ENCODE measurements around the gene IGIP.
"Not testable (repeated sequence)": the region's sequence is repeated elsewhere in the genome, so short reads cannot be mapped to it uniquely, and the experiment has no call there.

IGIP gene

DNA sequence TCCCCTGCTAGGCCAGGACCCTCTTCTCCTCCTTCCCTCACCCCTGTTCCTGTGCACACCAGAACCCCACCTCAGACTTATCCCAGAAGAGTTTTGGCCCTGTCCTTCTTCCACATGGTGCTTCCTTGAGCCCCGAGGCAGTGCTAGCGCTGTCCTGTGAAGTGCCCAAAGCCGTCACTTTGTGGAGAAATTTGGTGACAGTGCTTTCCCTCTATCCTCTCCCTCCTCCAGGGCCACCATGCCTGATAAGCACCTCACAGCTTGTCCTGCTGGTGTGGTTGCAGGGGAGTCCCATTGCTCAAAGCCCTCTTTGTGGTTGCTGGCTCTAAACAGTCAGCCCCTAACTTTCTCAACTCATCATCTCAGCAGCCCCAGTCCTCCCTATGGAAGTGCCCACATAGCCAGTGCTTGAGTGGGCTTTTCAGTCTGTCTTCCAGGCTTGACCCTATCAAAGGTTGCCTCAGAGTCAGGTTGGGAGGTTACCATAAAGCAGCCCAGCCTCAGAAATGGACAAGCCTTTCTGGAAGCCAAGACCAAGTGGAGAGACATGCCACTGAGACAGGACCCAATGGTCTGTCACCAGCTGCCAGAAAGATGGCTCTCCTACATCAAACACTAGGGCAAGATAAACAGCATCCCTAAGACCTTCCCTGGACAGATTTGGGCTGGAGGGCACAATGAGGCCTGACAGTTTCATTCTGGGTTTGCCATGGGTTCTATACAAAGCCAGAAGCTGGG, 18.0 kb downstream of the IGIP start:
- no peak for DNase-seq

DNA sequence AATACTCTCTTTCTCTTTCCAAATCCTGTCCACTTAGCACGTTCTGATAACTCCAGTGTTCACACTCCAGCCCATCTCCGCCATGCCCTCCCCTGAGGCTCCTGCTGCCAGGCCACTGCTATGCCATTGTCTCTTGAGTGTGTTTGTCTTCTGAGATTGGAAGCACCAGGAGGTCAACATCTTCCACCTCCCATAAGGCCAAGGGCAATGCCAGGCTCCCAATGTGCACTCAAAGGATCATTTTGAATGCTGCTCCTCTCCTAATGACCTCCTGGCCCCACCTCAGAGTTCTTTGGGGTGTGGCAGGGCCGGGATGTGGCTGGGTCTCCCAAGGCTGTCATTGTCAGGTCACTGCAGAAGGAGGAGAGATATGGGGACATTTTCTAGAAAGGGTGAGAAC, 19.5 kb downstream of the IGIP start:
- no peak for DNase-seq

DNA sequence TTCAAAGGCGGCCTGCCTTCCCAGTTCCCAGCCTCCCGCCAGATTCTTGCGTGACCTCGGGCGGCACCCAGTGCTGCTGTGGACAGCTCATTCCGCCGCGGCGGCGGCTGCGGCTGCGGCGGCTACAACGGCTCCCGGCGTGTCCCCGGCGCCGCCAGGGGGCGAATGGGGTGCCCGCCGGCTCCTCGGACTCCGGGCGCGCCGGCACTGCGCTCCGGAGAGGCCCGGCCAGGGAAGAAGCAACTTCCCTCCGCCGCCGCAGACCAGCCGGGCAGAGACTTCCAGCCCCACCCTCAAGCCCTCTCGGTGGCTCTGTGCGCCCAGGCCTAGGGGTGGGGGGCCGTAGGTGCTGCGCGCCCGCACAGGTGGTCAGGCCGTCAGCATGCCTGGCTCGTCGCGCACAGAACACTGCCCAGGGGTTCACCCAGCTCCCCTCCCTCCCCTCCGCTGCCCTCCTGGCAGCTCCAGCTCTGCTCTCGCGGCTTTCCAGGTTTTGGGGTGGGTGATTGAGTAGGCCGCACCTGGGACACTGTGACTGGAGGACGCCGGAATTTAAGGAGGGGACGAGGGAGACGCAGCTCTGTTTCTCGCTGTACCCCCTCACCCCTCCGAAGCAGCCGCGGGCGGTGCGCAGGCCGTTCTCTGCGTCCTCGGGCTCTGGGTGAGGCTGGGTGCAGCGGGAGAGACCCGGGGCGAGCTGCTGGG, 20.2 kb downstream of the IGIP start:
- DNase-seq = peak; percentile 30

DNA sequence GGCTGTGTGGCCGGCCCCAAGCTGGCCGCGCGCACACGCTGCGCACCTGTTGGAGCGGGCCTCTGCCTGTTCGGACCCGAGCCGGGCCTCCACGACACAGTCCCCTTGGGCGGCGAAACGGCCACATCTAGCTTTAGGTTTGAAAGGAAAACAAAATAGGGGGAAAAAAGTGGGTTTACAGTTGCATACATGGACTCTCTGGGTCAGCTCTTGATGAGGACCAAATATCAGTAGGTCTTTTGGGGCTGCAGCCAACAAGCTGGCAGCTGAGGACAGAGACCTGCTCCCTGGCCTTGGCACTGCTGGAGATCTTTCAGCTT, 20.7 kb downstream of the IGIP start:
- DNase-seq = no peak

DNA sequence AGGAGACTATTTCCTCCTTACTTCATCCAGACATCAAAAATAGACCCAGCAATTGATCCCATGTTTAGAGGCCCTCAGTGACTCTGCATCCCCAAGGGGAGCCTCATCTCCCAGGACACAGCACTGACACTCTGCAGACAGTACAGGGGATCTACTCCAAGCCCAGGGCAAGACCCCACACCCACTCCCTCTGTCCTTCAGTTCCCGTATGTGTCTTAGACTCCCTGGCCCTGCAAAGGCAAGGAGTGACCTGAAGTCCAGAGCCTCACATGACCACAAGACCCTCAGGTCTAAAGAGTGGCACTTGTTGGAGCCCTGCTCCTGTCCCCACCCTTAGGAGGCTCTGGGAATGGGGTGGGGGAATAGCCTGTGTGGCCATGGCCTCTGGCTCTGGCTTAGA, 21.7 kb downstream of the IGIP start:
- no peak for DNase-seq

DNA sequence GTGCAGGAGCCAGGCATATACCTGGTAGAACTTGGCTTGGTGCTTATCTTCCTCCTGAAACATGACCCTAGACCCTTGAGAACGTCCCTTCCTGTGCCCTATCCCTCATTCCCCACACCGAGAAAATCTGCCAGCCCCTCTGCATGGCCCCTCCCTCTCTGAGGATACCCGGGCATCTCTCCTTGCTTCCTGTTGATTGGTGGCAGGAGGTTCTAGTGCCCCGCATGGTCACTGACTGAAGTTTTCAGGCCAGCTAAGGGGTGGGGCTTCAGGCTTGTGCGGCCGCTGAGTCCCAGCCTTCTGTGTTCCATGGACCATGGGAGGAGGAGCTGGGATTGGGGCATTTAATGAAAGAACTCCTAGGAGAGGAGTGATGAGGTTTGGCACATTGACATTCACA, 22.8 kb downstream of the IGIP start:
- DNase-seq = no peak

DNA sequence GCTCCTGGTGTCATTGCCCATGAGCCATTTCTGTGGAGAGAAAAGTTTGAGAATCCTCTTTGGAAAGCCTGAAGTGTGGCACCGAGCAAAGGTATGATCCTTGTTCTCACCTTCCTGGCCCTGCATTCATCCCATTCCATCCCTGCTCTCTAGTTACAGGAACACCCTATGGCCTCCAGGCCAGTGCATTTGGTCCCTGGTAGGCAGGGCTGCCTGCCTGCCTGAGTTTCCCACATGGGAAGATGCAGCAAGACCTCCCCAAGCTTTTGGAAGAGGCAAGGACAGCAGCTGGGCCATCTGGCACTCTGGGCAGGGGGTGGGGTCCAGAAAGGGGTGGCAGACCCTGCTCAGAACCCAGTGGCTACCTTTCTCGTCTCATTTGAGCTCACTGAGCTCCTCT, 24.5 kb downstream of the IGIP start:
- no peak for DNase-seq

DNA sequence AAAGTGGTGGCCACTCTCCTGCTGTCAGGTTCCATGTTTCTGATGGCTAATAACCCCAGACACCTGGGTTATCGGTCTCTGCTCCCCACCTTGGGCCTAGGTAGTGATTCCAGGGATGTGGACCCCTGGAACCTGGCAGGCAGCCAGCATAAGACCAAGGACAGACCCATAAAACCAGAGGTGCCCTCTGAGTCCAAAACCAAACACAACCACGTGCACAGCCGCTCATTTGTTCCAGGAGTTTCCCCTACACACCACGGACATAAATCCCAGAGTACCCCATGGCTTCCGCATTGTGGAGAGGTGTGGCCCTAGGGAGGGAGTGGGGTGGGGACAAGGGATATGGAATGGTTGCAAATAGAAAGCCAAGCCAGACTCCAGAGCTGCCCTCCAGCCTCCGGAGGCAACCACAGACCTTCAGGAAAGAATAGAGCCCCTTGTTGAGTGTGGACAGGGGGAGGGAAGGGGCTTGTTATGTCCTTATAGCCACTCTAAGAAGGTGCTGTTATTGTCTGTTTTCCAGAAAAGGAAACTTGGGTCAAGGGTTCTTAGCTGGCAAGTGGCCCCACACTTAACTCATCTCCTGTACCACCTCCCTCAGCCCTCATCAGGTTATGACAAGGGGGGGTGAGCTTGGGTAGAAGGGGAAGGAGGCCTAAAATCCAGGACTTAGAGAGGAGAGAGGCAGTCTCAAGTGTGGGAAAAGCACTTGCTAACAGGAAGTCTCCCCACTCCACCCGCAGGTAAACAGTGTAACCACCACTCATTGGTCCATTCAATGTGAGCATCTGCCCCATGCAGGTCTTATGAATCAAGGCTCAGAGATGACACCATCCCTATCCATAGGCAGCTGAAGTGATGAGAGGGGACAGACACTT, 25.6 kb downstream of the IGIP start:
- DNase-seq = no peak

DNA sequence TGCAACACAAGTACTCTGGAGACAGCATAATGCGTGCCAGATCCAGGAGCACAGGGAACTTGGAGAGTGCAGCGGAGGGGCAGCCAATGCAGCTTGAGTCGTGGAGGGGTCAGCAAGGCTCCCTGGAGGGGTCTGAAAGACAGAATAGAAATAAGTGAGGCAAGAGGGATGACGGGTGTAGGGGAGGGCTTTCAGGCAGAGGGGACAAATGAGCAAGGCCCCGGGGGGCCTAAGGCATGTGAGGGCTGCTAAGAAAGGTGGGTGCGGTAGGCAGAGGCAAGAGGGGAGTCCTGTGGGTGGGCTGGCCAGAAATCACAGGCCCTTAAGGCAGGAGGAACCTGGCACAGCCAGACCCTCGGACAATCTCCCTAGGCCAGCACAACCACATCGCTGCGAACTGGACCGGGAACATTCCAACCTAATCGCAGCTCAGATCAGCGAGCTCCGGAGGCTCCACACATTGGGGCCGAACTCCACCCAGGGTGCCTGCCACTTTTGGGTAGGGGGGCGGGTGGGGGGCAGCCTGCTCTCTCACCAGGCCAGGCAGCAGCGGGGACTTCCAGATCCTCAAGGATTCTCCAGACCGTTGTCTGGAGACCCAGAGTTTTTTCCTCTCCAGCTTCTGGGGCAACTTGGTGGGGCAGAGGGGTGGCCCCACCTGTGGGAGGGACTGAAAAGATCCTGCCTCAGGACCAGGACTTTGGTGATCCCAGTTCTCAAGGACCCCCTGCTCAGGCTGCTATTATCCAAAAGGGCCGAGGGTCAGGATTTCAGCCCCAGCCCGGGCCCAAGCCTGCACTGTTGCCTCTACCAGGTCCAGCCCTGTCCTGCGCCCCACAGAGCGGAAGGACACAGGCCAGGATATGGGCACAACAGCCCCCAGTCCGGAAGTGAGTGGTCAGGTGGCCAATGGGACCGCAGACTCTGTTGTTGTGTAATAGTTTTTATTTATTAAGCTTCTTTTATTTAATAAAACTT, 26.6 kb downstream of the IGIP start:
- no peak for DNase-seq

DNA sequence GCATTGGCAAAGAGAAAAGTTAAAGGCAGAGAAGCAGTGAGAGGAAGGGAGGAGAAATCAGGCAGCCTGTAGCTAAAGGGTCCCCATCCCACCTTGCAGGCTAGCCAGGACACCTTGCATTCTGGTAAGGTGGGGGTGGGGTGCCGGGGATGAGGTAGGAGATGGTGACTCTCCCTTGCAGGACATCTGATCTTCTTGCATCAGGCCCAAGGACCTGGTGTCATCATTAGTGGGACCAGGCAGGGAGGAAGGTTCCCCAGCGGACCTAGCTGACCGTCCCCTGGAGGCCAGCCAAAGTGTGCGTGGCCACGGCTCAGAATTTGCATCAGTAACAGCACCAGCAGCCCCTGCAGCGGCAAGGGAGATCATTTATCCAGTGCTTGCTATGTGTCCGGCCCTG, 27.5 kb downstream of the IGIP start:
- DNase-seq = no peak

DNA sequence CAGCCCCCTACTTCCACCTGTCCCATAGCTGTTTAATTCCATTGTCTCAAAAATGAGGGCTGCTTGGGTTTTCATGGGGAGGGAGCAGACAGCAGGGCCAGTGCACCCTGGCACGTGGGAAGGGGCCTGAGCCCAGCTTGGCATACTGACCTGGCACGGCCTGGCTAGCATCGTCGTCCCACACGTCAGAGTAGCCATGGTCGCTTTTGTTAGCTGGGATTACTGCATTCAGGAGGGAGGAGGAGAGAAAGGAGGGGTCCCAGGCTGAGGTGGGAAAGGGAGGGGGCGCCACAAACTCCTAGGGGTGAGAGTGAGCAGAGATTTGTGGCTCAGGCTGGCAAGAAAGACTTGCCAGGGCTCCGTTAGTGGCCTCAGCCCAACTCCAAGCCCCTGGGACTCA, 28.2 kb downstream of the IGIP start:
- no peak for DNase-seq

DNA sequence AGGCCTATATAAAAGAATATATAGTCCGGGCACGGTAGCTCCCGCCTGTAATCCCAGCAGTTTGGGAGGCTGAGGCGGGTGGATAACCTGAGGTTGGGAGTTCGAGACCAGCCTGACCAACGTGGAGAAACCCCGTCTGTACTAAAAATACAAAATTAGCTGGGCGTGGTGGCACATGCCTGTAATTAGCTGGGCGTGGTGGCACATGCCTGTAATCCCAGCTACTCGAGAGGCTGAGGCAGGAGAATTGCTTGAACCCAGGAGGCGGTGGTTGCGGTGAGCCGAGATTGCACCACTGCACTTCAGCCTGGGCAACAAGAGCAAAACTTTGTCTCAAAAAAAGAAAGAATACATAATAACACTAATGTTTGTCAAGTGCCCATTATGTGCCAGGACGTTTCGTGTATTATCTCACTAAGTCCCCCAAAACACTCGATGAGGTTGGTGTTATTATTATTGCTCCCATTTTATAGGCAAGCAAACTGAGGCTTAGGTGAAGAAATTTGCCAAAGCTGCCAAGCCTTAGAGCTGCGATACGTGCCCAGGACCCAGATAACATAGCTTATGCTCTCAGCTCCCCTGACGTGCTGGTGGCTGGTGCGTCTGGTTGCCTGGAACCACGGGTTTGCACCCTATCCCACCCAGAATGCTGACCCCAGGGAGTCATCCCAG, 29.1 kb downstream of the IGIP start:
- not testable (repeated sequence) for DNase-seq

DNA sequence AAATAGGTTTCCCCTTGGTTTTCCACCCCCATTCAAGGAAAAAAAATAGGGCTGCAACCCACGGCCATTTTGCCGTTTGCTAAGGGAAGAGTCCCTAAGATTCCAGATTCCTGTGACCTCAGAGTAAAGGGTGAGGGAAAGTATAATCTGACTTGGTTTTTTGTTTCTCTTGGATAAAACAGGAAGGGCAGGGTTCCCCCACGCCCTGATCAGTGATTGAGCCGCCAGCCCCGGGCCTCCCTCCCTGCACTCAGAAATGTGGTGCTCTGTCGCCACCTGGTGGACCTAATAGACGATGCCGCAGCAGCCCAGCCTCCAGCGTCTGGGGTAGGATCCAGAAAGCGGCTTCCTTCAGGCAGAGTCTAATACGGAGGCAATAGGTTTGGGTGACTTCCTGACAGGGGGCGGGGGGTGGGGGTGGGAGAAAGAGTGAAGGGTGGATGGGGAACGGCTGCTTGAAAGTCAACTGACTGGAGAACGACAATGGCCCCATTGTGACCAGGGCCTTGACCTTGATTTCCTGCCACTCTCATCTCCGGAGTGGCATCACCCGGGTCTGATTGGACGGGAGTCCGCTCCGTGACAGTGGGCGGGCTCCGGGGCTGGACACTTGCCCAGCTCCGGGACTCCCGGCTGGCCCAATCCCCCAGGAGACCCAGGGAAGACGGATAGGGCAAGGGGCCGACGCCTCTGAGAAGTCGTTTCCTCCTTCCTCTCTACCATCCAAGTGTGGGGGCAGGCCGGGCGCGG, 31.5 kb downstream of the IGIP start:
- peak; percentile 78 for DNase-seq

DNA sequence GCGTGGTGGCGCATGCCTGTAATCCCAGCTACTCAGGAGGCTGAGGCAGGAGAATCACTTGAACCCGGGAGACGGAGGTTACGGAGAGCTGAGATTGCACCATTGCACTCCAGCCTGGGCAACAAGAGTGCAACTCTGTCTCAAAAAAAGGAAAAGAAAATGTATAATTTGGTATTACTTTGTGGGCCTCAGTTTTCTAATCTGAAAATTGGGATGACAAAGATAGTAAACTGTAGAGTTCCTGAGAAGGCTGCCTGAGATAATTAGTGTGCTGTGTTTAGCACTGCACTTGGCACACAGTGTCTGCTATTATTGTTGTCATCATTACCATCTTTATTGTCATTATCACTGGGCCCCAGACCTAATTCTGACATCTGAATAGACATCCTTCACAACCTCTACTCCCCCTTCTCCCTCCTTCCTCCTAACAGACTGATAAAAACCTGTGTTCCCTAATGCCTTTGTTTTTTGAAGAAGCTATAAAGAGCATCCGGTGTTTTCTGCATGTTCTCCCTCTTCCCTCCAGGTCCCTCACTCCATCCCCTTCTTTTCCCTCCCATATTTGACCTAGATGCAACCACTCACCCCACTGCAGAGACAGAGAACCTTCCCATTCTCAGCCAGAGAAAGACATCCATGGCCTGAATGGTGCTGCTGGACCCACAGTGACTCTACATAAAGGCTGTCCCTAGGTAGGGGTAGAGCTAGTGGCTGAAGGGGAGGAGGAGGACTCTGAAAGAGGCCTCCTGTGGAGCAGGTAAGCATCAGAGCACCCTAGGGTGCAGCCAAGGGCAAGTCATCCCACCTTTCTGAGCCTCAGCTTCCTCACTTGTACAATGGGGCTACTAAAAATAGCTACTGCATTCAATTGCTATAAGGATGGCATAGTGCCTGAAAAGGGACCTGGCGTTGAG, 33.5 kb downstream of the IGIP start:
- no peak for DNase-seq

DNA sequence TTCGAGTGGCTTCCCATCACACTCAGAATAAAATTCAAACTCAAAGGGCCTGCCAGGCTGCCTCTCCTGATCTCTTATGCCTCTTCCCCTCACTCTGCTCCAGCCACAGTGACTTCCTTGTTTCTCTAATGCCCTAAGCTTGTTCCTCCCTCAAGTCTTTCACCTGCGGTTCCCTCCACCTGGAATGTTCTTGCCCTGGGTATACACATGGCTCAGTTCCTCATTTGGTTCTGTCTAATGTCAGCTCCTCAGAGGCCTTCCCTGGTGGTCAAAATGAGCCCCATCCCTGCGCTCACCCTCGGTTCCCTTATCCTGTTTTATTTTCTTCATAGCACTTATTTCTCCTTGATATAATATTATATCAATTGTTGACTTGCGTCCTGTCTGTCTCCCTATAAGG, 36.5 kb downstream of the IGIP start:
- DNase-seq = no peak

DNA sequence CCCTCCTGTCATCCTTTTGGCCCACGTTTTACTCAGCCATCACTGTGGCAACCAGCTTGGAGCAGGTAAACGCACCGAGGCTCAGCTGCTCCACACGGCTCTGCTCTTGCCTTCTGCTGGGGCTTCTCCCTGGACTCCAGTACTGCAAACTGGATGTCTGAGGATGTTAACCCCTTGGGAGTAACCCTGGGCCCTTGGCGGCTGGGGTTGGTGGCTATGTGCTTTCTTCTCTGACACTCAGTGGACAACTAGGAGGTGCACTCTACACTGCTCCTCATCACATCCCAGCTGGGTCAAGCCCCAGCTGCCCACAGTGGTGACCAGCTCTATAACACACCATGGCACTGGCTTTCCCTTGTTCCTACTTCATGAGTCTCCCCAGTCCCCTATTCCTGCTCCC, 37.0 kb downstream of the IGIP start:
- no peak for DNase-seq

DNA sequence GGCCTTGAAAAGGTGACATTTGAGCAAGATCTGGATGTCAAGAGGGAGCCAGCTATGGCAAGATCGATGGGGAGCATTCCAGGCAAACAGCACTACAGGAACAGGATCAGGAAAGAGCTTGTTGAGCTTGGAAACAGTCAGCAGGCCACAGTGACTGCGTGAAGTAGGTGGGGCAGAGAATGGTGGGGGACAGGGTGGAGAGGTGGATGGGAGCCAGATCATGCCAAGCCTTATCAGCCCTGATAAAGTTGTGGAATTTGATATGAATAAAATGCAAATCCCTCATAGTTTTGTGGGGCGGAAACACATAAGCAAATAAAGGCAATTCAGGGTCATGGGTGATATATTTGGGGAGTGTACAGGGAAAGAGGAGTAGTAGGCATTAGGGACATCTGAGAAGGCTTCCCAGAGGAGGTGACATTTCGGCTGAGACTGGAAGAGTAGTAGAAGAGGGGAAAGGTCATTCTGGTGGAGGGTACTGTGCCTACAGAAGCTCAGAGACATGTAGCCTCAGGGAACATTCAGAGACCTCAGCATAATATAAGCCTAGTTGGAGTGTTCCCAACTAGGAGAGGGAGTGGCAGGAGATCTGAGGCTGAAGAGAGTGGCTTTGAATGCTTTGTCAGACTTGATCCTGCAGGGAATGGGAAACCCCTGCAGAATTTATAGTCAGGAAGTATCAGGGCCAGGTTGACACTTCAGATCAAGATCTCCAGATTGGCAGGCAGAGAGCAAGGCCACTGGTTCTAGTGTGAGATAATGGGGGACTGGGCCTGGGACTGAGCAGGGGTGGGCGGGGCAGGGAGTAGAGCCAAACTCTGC, 39.6 kb downstream of the IGIP start:
- no peak for DNase-seq

DNA sequence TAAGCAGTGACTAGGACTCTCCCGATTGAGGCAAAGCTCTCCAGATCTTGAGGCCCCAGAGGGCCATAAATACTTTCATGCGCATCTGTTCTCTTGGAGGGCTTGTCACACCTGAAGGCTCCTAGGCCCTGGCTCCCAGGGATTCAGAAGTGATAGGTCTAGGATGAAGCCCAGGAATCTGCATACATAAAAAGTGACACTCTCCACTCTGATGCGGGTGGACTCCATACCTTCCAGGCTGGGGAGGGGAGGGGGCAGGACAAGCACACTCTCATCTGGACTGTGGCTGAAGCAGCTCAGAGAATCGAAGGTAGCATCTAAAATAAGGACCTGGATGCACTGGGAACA, 40.2 kb downstream of the IGIP start:
- no peak for DNase-seq

DNA sequence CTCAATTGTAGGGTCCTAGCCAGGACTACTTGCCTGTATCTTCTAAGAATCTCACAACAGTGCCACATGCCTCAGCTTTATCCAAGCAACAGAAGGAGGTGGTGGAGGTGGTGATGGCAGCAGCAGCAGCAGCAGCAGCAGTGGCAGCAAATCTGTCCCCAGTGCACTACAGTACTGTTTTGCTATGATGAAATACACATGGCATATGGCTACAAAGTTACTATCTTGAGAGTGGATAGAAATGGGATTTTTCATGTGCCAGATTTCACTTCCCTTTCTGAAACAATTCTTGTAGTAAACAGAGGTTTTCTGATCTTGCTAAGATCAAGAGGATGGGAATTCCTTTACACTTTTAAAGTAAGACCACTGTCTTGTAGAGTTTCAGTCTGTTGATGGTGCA, 41.2 kb downstream of the IGIP start:
- DNase-seq = no peak
